ENCODE results near the gene VPS11. TPM values are rescaled to one million over a fixed set of nuclear protein-coding genes. Genes with fewer than 3 reads are reported as not detected.
A peak's percentile ranks its signal among the peaks of the same experiment; 100 is the strongest.

Gene VPS11
- polyA plus RNA-seq, 2 of the 4 experiments (the other 2 are of a cell fraction), result 4.6 to 12.0 TPM

- TF ChIP-seq ZNF302 (CRISPR knock-in tag; IDR thresholded peaks at IDR 0.05) (no peak), HOXB5 (CRISPR knock-in tag; IDR thresholded peaks at IDR 0.05) (no peak), EP300 (IDR thresholded peaks at IDR 0.05) (no peak), HDAC2 (IDR thresholded peaks at IDR 0.05) (no peak), MAFK (IDR thresholded peaks at IDR 0.05; ENCODE audit: partially characterized antibody) (no peak), HMGXB4 (CRISPR knock-in tag; IDR thresholded peaks at IDR 0.05; ENCODE audit: borderline replicate concordance) (no peak), SMC3 (IDR thresholded peaks at IDR 0.05) (peak; percentile 27; the same call in 1 of the 3 replicates), FOSB (CRISPR knock-in tag; IDR thresholded peaks at IDR 0.05) (no peak)
Observed at GRCh38 chr11:119065369-119065768, 2.2 kb upstream of the VPS11 start (continued).

- FAIRE-seq (no peak), DNase-seq (ENCODE audit: low read depth in 1 of 2, low spot score in 1 of 2) (no peak), ATAC-seq (no peak)
- POLR2A ChIA-PET, result no interaction called here
- no peaks in the 10 kb centered on the region for H3K4me1 ChIP-seq
- TF ChIP-seq ZNF302 (CRISPR knock-in tag; IDR thresholded peaks at IDR 0.05) (no peak), ESRRA (IDR thresholded peaks at IDR 0.05; ENCODE audit: borderline replicate concordance, low read length) (no peak)
- no peak overlapping the region for H3K4me3 ChIP-seq
- H3K27ac ChIP-seq, result no peak overlapping the region
- CTCF ChIA-PET, result interaction anchor here (0.7 to 1.2 kb wide), 2 partner anchors 46 to 1668 kb away, joined by 3 to 4 read pairs; no protein-coding TSS in a partner anchor
- H3K4me2 ChIP-seq, result no peak overlapping the region
- 97% methylated on average over 9 of the region's 11 CpGs for WGBS (ENCODE audit: missing lambda C conversion rate)
- H3K9me3 ChIP-seq, result no peaks in the 10 kb centered on the region
Observed at GRCh38 chr11:119077839-119078238, 10.2 kb downstream of the VPS11 start.

GRCh38 chr11:119078675-119079420 is 11.2 kb downstream of the VPS11 start:
- no peak for DNase-seq (ENCODE audit: low read depth in 1 of 2, low spot score in 1 of 2)
- no peaks in the 10 kb centered on the region for H3K4me1 ChIP-seq
- POLR2A ChIA-PET, result no interaction called here
- no peak overlapping the region for H3K4me3 ChIP-seq
- H3K9me3 ChIP-seq, result no peaks in the 10 kb centered on the region
- H3K27ac ChIP-seq, result no peak overlapping the region
- CTCF ChIA-PET, result interaction anchor here (0.7 to 1.2 kb wide), 2 partner anchors 47 to 124 kb away, joined by 3 to 4 read pairs; no protein-coding TSS in a partner anchor
- no peak for ATAC-seq
- WGBS (ENCODE audit: missing lambda C conversion rate), result 90% methylated on average over 19 of the region's 19 CpGs
- TF ChIP-seq FOXS1 (CRISPR knock-in tag; IDR thresholded peaks at IDR 0.05) (no peak), MYC (IDR thresholded peaks at IDR 0.05; ENCODE audit: borderline replicate concordance, low read length) (no peak), HOXB13 (CRISPR knock-in tag; IDR thresholded peaks at IDR 0.05; ENCODE audit: low read depth) (no peak), POLR2A (IDR thresholded peaks at IDR 0.05; ENCODE audit: low read length) (no peak)
- H3K4me2 ChIP-seq, result no peak overlapping the region
- no peak for FAIRE-seq

- ATAC-seq (no peak), DNase-seq (ENCODE audit: low read depth in 1 of 2, low spot score in 1 of 2) (no peak), FAIRE-seq (no peak)
- Histone ChIP-seq H3K4me3 (no peak overlapping the region), H3K27ac (no peak overlapping the region), H3K9me3 (no peaks in the 10 kb centered on the region), H3K4me2 (no peak overlapping the region), H3K4me1 (peaks cover 9% of the 10 kb centered on the region)
- TF ChIP-seq CBX8 (IDR thresholded peaks at IDR 0.05), result no peak
- TF ChIP-seq ATOH8 (CRISPR knock-in tag; IDR thresholded peaks at IDR 0.05; ENCODE audit: low read depth), result no peak
- no peak for TF ChIP-seq HEYL (CRISPR knock-in tag; IDR thresholded peaks at IDR 0.05)
- TF ChIP-seq RAD21 (conservative IDR thresholded peaks at IDR 0.05 in 1 of 2, IDR thresholded peaks at IDR 0.05 in 1 of 2), result no peak
- TF ChIP-seq ZC3H11A (IDR thresholded peaks at IDR 0.05), result no peak
- TF ChIP-seq KDM1A (IDR thresholded peaks at IDR 0.05; ENCODE audit: low read depth), result no peak
- no peak for TF ChIP-seq NR3C1 (IDR thresholded peaks at IDR 0.05)
- no peak for TF ChIP-seq CHD4 (IDR thresholded peaks at IDR 0.05; ENCODE audit: borderline replicate concordance)
- TF ChIP-seq SREBF2 (IDR thresholded peaks at IDR 0.05), result no peak
- no peak for TF ChIP-seq FOXS1 (CRISPR knock-in tag; IDR thresholded peaks at IDR 0.05)
- no peak for TF ChIP-seq RARB (CRISPR knock-in tag; IDR thresholded peaks at IDR 0.05)
- no peak for TF ChIP-seq NFE2L2 (conservative IDR thresholded peaks at IDR 0.05; ENCODE audit: low read length)
- no peak for TF ChIP-seq JUN (IDR thresholded peaks at IDR 0.05)
- TF ChIP-seq NPAS2 (CRISPR knock-in tag; IDR thresholded peaks at IDR 0.05; ENCODE audit: borderline replicate concordance), result no peak
- no peak for TF ChIP-seq MAZ (IDR thresholded peaks at IDR 0.05; ENCODE audit: borderline replicate concordance, low read depth, low read length)
- ChIA-PET POLR2A (no interaction called here), CTCF (interaction anchor here (1.4 to 1.9 kb wide), 3 partner anchors 10 to 16 kb away, joined by 3 to 4 read pairs (median 4); no protein-coding TSS in a partner anchor)
- 69% methylated on average over 7 of the region's 7 CpGs for WGBS (ENCODE audit: missing lambda C conversion rate)
Observed at GRCh38 chr11:119081682-119082260, 14.2 kb downstream of the VPS11 start.
